Measurements from ENCODE around the gene PTPRM.

The PTPRM gene

DNA sequence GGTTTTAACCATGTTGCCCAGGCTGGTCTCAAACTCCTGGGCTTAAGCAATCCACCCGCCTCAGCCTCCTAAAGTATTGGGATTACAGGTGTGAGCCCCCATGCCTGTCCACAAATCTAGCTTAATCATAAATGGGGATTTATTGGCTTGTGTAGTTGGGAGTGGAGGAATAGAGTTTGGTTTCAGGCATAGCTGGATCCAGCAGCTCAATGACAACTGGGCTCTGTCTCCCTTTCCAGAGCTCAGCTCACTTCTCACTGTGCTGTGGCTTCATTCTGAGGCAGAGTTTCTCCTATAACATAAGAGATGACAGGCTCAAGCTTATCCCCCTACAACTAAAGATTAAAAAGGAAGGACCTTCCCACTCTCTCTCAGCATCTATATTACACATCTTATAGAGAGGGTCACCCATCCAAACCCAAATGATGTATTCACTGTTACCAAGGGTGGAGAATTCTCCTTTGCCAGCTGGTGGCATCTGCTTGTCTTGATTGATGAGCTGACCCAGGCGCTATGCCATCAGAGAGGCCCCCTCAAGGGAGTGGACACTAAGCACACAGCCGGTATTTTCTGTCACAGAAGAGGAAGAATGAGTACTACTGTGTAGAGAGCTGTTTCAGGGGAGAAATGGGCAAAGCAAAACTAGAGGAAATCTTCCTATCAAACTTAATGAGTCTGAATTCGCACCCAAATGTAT lies 280.4 kb downstream of the PTPRM start:
- no peak overlapping the region for H3K4me3 ChIP-seq (ENCODE audit: extremely low read depth, insufficient read depth, low read length, poor library complexity, severe bottlenecking)
- H3K4me1 ChIP-seq (ENCODE audit: control insufficient read depth, insufficient read depth, low read length, poor library complexity, severe bottlenecking), result no peaks in the 10 kb centered on the region
- H3K27ac ChIP-seq (ENCODE audit: low read depth, low read length, severe bottlenecking), result no peak overlapping the region
- peaks cover 26% of the 10 kb centered on the region for H3K9me3 ChIP-seq (ENCODE audit: control insufficient read depth, low read length)
- 90 to 93% methylated on average over 2 of the region's 4 CpGs for whole genome bisulfite sequencing, 2 experiments (ENCODE audit: insufficient coverage in 2 of 2)
- H3K36me3 ChIP-seq (ENCODE audit: control insufficient read depth, insufficient read depth, low read length), result no peaks in the 10 kb centered on the region

DNA sequence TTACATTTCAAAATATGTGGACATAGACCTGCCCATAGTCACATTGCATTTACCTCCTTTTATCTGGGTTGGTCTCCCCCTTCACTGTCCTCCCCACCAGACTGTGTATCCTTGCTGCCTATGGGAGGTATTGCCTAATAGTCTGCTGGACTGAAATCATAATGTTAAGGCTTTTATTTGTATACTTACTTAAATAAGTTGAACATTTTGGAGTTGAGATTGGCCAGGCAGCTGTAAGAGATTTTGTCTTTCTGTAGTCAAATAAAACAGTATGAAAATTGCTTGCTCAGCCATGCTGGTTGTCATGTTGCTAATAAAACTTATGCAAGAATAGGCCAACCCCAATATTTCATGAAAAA lies 280.9 kb downstream of the PTPRM start:
- Histone ChIP-seq H3K4me1 (ENCODE audit: control insufficient read depth, insufficient read depth, low read length, poor library complexity, severe bottlenecking) (no peaks in the 10 kb centered on the region), H3K36me3 (ENCODE audit: control insufficient read depth, insufficient read depth, low read length) (no peaks in the 10 kb centered on the region), H3K4me3 (ENCODE audit: extremely low read depth, insufficient read depth, low read length, poor library complexity, severe bottlenecking) (no peak overlapping the region), H3K9me3 (ENCODE audit: control insufficient read depth, low read length) (peaks cover 24% of the 10 kb centered on the region), H3K27ac (ENCODE audit: low read depth, low read length, severe bottlenecking) (no peak overlapping the region)

DNA sequence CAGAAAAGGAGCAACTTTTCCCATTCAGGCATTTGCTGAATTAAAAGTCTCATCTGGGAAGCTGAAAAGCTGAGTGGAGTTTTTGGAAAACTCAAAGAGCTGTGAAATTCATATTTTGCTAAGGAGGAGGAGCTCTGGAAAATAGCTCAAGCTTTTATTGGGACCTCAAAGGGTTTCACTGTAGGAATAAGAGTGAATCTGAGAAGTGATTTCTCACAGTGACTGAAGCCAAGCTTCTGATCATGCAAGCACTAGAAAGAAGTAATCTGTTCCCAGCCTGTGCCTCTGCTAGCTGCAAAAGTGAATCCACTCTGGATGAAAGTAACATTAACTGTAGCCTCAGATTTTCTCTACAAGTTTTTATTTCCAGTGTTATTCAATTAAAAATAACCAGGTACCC lies 283.3 kb downstream of the PTPRM start:
- H3K4me3 ChIP-seq (ENCODE audit: extremely low read depth, insufficient read depth, low read length, poor library complexity, severe bottlenecking), result no peak overlapping the region
- H3K9me3 ChIP-seq (ENCODE audit: control insufficient read depth, low read length), result peaks cover 6% of the 10 kb centered on the region
- no peak overlapping the region for H3K27ac ChIP-seq (ENCODE audit: low read depth, low read length, severe bottlenecking)
- no peaks in the 10 kb centered on the region for H3K36me3 ChIP-seq (ENCODE audit: control insufficient read depth, insufficient read depth, low read length)
- no peaks in the 10 kb centered on the region for H3K4me1 ChIP-seq (ENCODE audit: control insufficient read depth, insufficient read depth, low read length, poor library complexity, severe bottlenecking)

DNA sequence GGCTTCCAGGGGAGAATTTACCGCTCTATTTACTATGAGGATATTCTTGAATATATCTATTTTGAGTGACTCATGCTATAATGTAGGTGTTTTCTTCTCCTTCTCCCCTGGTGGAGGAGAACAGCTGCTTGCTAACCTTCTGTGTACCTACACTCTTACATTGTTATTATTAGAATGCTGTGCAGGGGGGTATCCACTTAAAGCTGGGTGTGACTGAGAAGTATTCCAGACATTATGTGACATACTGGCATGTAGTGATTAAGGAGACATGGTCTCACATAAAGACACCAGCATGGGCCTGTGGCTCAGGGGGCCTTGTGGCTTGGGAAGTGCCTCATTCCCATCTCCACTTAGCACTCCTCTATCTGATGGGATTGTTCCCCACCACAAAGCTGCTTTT lies 287.9 kb downstream of the PTPRM start:
- H3K36me3 ChIP-seq (ENCODE audit: control insufficient read depth, insufficient read depth, low read length), result no peaks in the 10 kb centered on the region
- H3K27ac ChIP-seq (ENCODE audit: low read depth, low read length, severe bottlenecking), result no peak overlapping the region
- WGBS, 2 experiments (ENCODE audit: insufficient coverage in 2 of 2), result no CpG with 5 or more reads among the region's 1 CpG
- H3K9me3 ChIP-seq (ENCODE audit: control insufficient read depth, low read length), result no peaks in the 10 kb centered on the region
- H3K4me1 ChIP-seq (ENCODE audit: control insufficient read depth, insufficient read depth, low read length, poor library complexity, severe bottlenecking), result peaks cover 11% of the 10 kb centered on the region
- H3K4me3 ChIP-seq (ENCODE audit: extremely low read depth, insufficient read depth, low read length, poor library complexity, severe bottlenecking), result no peak overlapping the region

DNA sequence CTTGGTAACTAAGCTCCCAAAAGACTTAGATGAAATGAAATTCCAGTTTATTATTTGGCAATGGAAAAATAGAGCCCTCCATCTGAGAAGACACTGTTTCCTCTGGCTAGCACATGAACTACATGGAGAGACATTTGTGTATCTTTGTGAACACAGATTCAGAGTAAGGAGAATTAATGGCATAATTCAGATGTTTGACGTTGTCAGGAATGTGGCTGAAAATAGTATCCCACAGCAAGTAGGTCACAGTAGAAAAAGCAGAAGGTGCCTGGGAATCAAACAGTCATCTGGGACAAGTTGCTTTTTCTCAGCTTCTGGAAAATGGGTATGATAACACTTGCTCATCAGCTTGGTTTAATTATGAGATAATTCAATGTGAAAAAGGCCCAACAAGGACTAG lies 288.6 kb downstream of the PTPRM start:
- Histone ChIP-seq H3K27ac (ENCODE audit: low read depth, low read length, severe bottlenecking) (no peak overlapping the region), H3K4me1 (ENCODE audit: control insufficient read depth, insufficient read depth, low read length, poor library complexity, severe bottlenecking) (peaks cover 11% of the 10 kb centered on the region), H3K9me3 (ENCODE audit: control insufficient read depth, low read length) (no peaks in the 10 kb centered on the region), H3K36me3 (ENCODE audit: control insufficient read depth, insufficient read depth, low read length) (no peaks in the 10 kb centered on the region), H3K4me3 (ENCODE audit: extremely low read depth, insufficient read depth, low read length, poor library complexity, severe bottlenecking) (no peak overlapping the region)
- 0% methylated on average over 1 of the region's 1 CpG for WGBS, 2 experiments (ENCODE audit: insufficient coverage in 2 of 2)

DNA sequence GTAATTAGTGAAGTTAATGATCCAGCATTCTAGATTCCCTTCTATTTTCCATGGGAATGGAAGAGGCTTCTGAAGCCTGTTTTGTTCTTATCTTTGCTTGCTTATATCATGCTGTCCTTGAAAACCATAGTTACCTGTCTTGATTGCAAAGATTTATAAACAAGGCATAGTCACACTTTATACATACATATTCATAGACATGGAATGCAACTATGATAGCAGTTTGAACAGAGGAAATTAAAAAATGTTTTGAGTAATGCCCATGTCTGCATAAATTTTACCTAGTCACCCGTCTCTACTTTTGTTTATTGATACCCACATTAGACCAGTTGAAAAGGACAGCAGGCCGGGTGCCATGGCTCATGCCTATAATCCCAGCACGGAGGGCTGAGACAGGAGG lies 289.0 kb downstream of the PTPRM start:
- H3K27ac ChIP-seq (ENCODE audit: low read depth, low read length, severe bottlenecking), result no peak overlapping the region
- no peak overlapping the region for H3K4me3 ChIP-seq (ENCODE audit: extremely low read depth, insufficient read depth, low read length, poor library complexity, severe bottlenecking)
- H3K9me3 ChIP-seq (ENCODE audit: control insufficient read depth, low read length), result no peaks in the 10 kb centered on the region
- peaks cover 11% of the 10 kb centered on the region for H3K4me1 ChIP-seq (ENCODE audit: control insufficient read depth, insufficient read depth, low read length, poor library complexity, severe bottlenecking)
- WGBS, 2 experiments (ENCODE audit: insufficient coverage in 2 of 2), result 93 to 100% methylated on average over 2 to 3 of the region's 3 CpGs
- H3K36me3 ChIP-seq (ENCODE audit: control insufficient read depth, insufficient read depth, low read length), result no peaks in the 10 kb centered on the region

DNA sequence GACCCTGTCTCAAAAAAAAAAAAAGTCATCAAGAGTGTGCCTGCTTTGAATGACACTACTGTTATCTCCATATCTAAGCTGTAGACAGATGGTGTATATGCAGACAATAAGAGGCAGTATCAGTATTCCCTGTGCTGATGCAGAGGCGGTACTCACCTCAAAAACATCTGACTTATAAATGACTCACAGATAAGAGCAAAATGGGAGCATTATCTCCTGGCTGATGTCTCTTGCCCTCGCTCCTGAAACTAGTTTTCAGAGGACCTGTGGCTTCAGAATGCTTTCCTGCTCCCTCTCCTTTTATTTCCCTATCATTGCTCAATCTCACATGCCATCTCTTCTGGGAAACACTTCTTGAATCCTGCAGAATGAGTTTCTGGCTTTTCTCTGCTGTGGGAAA lies 289.6 kb downstream of the PTPRM start:
- Histone ChIP-seq H3K27ac (ENCODE audit: low read depth, low read length, severe bottlenecking) (no peak overlapping the region), H3K4me1 (ENCODE audit: control insufficient read depth, insufficient read depth, low read length, poor library complexity, severe bottlenecking) (peaks cover 11% of the 10 kb centered on the region), H3K9me3 (ENCODE audit: control insufficient read depth, low read length) (no peaks in the 10 kb centered on the region), H3K4me3 (ENCODE audit: extremely low read depth, insufficient read depth, low read length, poor library complexity, severe bottlenecking) (no peak overlapping the region), H3K36me3 (ENCODE audit: control insufficient read depth, insufficient read depth, low read length) (no peaks in the 10 kb centered on the region)
- 72 to 80% methylated on average over 1 to 2 of the region's 2 CpGs for WGBS, 2 experiments (ENCODE audit: insufficient coverage in 2 of 2)

DNA sequence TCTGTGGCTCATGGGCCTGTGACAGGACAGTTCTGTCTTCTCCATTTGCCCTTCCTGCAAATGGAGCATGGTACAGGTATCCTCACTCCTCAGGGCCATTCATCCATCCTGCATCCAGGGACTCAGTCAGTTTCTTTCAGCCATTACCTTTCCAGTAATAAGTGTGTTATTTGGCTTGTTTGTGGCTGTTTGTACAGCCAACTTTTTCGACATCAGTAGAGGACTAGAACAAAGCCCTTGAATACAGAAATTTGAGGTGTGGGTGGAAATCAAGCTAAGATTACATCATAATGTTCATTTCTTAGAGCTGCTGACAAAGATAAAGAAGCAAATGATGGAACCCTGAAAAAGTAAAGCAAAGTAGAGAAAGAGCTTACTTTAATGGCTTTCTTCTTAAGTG lies 290.4 kb downstream of the PTPRM start:
- Histone ChIP-seq H3K36me3 (ENCODE audit: control insufficient read depth, insufficient read depth, low read length) (no peaks in the 10 kb centered on the region), H3K9me3 (ENCODE audit: control insufficient read depth, low read length) (no peaks in the 10 kb centered on the region), H3K4me1 (ENCODE audit: control insufficient read depth, insufficient read depth, low read length, poor library complexity, severe bottlenecking) (peaks cover 11% of the 10 kb centered on the region), H3K4me3 (ENCODE audit: extremely low read depth, insufficient read depth, low read length, poor library complexity, severe bottlenecking) (no peak overlapping the region), H3K27ac (ENCODE audit: low read depth, low read length, severe bottlenecking) (no peak overlapping the region)
- WGBS, 2 experiments (ENCODE audit: insufficient coverage in 2 of 2), result no CpG with 5 or more reads among the region's 1 CpG

DNA sequence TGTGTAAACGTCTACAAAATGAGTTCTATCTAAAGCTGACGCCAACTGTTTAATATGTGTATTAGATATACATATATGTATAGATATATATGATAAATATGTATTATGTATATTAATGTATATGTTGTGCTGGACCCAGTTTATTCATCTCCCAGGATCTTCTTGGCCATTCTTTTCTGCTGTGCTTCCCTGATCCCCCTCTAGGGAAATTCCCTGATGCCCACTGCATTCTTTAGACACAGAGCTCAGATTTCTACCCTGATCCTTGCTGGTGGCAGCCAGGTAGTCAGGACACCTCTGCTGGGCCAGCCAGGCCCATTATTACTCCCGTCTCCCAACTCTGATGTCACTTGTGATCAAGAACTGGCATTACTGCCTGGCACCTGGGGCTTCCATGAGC lies 292.0 kb downstream of the PTPRM start:
- WGBS, 2 experiments (ENCODE audit: insufficient coverage in 2 of 2), result 86 to 90% methylated on average over 1 of the region's 3 CpGs
- Histone ChIP-seq H3K4me1 (ENCODE audit: control insufficient read depth, insufficient read depth, low read length, poor library complexity, severe bottlenecking) (peaks cover 11% of the 10 kb centered on the region), H3K9me3 (ENCODE audit: control insufficient read depth, low read length) (no peaks in the 10 kb centered on the region), H3K4me3 (ENCODE audit: extremely low read depth, insufficient read depth, low read length, poor library complexity, severe bottlenecking) (no peak overlapping the region), H3K36me3 (ENCODE audit: control insufficient read depth, insufficient read depth, low read length) (no peaks in the 10 kb centered on the region), H3K27ac (ENCODE audit: low read depth, low read length, severe bottlenecking) (no peak overlapping the region)

DNA sequence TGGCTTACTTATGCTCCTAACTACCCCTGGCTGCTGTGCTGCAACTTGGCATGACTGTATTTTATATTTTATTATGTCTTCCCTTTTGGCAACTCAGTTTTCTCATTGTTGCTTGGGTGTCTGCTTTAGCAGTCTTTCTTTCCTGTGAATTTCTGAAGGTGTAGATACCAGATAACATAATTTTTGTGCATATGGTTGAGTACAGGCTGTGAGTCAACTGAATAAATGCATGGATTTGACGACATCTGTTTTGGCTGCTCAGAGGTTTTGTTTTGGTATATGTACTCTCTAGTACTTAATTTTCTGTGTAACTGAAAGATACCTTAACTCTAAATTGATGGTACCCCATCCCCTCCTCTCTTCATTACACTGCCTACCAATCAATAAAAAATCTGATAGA lies 303.1 kb downstream of the PTPRM start:
- no CpG with 5 or more reads among the region's 1 CpG for WGBS, 2 experiments (ENCODE audit: insufficient coverage in 2 of 2)

DNA sequence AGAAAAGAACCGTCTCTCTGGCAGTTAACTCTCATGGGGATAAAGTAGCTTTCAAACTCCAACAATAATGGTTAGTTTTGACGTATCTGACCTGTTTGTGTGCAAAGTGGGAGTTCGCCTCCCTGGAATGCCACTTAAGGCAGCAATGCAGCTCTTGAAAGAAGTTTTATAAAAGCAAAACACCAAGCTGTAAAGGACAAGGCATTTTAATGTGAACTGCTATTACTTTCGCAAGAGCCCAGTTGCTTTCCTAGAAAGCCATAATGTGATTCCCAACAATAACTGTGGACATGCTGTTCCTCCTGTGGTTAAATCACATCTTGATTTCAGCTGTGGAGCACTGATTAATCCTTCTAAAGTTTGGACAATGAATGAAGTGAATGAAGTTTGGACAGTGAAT lies 303.7 kb downstream of the PTPRM start:
- Histone ChIP-seq H3K27ac (ENCODE audit: low read depth, low read length, severe bottlenecking) (no peak overlapping the region), H3K4me1 (ENCODE audit: control insufficient read depth, insufficient read depth, low read length, poor library complexity, severe bottlenecking) (peaks cover 10% of the 10 kb centered on the region), H3K9me3 (ENCODE audit: control insufficient read depth, low read length) (no peaks in the 10 kb centered on the region), H3K4me3 (ENCODE audit: extremely low read depth, insufficient read depth, low read length, poor library complexity, severe bottlenecking) (no peak overlapping the region), H3K36me3 (ENCODE audit: control insufficient read depth, insufficient read depth, low read length) (no peaks in the 10 kb centered on the region)
- 77 to 82% methylated on average over 3 to 4 of the region's 4 CpGs for WGBS, 2 experiments (ENCODE audit: insufficient coverage in 2 of 2)

More for the DNA sequence above, 303.1 kb downstream of the PTPRM start:
- Histone ChIP-seq H3K27ac (ENCODE audit: low read depth, low read length, severe bottlenecking) (no peak overlapping the region), H3K9me3 (ENCODE audit: control insufficient read depth, low read length) (no peaks in the 10 kb centered on the region), H3K4me1 (ENCODE audit: control insufficient read depth, insufficient read depth, low read length, poor library complexity, severe bottlenecking) (peaks cover 10% of the 10 kb centered on the region), H3K4me3 (ENCODE audit: extremely low read depth, insufficient read depth, low read length, poor library complexity, severe bottlenecking) (no peak overlapping the region), H3K36me3 (ENCODE audit: control insufficient read depth, insufficient read depth, low read length) (no peaks in the 10 kb centered on the region)

All from mesodermal cell (in vitro differentiated cells).